Measurements from ENCODE around the gene CGB8.
"Not testable (repeated sequence)": the region's sequence is repeated elsewhere in the genome, so short reads cannot be mapped to it uniquely, and the experiment has no call there.

CGB8 gene

DNA sequence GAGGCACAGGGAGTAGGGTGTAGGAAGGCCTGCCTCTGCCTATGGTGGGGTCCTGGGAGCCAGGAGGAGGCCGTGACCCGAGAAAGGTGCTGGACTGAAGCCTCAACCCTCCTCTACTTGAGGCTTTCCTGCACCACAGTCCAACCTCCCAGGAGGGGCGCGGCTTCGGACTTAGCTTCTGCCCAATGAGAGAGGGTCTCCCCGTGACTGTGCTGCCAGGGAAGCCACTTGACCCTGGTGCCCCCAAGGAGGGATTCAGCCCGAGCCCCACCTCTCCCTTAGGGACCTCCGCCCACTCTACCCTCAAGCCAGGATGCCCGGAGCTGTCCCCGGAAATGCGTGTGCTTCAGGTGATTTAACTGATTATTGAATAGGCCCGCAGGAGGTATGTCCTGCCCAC lies at the start of gene CGB8:
TSS of gene CGB8 (minus strand) at position 101 of the 400 bp plus-strand sequence. CDS start 372 bp downstream, outside the sequence.
- not testable (repeated sequence) for DNase-seq (ENCODE audit: low spot score)

DNA sequence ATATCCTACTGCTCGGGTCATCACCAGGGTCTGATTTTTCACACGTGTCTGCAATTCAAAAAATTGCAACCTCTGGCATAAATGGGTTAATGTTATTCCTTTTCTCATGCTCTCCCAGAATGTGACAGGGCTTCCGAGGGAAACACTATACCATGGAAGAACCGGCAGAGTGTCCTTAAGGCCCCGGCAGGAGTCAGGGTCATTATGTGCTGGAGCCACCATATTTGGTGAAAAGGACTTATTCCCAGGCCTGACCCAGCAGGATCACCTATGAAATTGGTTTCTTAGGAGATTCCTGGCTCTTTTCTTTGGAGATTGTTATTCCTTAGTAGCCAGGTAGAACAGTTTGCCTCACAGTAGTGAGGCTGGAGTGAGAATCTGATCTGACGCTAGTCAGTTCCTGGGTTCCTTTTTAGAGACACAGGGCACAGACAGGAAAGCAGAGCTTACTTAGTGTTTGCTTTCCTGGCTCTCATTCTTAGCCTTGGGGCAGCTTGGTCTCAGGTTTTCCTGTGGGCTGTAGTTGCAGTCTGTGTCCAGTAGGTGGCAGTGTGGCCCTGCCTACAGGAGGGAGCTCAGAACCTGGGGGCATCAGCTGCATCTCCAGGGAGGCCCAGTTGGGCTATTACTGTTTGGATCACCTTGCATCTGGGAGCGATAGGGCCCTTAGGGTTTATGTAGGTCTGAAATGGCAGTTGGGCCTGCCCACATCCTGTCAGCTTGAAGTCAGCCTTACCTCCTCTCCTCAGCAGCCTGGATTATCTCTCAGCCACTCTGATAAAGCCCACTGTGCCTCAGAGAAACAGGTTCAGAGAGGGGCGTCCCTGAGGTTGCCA lies 48.8 kb upstream of the CGB8 start:
- DNase-seq (ENCODE audit: low spot score): peak; percentile 82

DNA sequence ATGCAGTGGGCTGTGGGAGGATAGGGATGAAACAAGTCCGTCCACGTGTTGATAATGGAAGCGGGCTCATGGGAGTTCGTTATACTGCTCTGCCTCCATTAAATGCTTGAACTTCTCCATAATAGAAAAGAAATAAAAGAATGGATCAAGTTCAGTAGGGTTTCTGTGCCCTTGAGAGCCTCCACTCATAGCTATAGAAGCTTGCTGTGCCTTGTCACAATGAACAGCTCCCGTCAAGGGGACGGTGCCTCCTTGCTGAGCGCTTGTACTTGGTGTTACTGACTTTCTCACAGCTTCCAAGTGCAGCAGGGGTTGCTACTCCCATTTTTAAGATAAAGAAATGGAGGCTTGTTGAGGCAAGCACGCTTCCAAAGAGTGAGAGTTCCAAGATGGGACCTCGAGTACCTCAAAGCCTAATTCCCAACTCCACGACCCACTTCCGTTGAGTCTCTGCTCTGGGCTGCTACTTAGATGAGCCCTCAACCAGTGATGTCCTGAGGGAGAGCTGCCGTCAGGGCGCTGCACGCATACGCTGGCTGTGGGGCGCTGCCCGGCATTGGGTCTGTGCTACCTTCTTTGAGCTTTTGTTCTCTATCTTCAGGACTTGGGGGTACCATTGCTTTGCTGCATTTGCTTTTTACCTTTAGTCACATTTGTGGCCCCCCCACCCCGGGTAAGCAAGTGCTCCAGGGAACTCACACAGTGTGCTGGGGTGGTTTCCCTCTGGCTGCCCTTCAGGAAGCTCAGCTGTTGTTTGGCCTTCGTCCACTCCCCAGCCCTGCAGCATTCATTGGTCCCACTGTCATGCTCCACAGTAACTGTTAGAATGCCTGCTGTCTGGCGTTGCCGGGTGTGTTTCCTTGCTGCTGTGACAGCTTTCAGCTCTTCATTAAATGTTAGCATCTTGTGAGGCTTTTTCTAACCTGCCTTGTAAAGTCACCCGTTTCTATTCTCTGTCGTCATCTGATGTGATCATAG lies 45.9 kb upstream of the CGB8 start:
- no peak for DNase-seq (ENCODE audit: low spot score)

DNA sequence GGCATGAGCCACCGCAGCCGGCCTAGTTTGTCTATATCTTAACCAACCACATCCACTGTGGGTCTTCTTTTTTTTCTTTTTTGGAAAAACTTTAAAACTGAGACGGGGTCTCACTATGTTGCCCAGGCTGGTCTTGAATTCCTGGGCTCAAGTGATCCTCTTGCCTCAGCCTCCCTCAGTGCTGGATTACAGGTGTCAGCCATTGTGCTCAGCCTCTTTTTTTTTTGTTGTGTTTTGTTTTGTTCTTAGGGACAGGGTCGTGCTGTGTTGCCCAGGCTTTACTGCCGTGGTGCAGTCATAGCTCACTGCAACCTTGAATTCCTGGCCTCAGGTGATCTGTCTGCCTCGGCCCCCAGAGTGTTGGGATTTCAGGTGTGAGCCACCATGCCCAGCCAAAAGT lies 43.8 kb upstream of the CGB8 start:
- DNase-seq (ENCODE audit: low spot score): no peak

DNA sequence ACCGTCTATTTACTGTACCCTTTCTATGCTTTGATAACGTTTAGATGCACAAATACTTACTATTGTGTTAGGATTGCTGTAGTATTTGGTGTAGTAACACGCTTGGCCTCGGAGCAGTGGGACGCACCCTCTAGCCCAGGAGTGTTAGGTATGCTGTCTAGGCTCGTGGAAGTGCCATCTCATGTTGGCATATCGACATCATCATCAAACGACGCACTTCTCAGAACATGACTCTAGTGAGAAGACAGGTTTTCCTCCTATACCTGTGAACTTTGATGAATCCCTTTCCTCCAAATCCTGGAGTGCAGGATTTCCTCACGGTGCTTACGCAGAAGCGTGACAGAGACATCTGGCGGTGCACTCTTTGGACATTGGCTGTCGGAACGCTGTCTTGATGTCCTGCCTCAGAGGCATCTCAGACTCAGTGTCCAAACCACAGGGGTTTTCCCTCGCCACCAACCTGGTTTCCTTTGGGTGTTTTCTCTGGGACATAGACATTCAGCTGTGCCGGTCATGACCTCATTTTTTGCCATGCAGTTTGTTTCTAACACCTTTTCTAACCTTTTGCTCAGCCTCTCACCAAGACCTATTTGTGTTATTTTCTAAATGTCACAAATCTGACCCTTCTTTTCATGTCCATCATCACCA lies 42.6 kb upstream of the CGB8 start:
- DNase-seq (ENCODE audit: low spot score): no peak

DNA sequence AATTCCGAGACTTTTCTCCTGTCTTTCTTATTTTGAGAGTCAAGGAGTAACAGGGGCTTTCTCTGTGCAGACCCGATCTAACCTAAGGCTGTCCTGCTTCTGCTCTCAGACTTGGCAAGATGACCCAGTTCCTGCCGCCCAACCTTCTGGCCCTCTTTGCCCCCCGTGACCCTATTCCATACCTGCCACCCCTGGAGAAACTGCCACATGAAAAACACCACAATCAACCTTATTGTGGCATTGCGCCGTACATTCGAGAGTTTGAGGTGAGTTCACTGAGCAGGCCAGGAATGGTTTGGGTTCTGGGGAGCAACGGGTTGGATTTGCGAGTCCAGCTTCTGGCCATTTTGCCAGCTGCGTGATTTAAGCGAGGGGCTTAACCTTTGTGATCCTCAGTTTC lies 37.4 kb upstream of the CGB8 start:
- DNase-seq (ENCODE audit: low spot score): no peak

DNA sequence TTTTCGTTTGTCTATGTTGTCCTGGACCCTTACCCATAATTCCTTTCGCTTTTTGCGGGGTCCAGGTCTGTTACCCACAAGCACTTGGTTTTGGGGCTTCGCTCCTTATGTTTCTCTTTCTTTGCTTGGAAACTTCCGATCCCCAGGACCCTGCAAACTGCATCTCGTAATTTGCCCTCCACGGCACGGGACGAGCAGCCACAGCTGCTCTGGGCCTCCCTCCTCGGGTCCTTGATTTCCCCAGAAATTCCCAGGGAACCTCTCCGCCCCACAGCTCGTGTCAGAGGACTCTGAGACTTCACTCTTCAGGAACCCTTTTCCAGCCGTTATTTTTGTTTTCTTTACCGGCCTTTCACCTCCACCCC lies 36.9 kb upstream of the CGB8 start:
- no peak for DNase-seq (ENCODE audit: low spot score)

DNA sequence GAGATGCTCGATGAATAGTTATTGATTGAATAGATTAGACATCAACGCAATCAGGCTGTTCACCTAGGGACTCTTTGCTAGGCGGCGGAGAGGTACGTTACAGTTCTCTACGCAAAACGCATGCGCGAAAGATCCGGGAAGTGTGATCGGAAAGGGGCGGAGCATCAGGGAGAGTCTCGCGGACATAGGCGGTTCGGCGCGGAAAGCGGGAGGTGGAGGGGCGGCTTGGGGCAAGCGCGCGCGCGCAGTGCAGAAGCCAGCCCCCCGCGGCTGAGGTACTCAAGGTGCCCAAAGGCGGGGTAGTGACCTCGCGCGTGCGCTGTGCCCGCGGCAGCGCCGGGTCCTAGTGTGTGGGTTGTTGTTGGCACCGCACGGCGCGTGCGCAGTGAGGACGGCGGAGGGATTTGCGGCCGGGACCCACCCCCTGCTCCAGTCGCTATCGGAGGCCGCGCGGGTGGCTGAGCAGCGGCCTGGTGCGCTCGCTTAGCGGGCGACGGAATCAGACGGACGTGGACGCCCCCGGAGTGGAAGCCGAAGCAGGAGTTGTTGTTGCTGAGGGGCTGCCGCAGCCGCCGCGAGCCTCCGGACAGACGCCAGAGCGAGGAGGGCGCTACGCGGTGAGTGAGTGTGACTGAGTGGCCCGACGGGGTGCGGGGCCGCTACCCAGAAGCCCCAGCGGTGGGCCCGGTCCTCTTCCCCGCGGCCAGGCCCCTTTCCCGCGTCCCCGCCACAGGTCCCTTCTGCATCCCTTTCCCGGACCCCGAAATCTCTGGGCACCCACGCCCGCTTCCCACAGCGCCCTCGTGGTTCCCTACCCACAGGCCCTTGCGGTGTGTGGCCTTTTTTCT lies 36.3 kb upstream of the CGB8 start, which contains the start of gene SNRNP70:
TSS of gene SNRNP70 (plus strand) at position 432 of the 848 bp plus-strand sequence. CDS start 964 bp downstream, outside the sequence.
- peak; percentile 100 for DNase-seq (ENCODE audit: low spot score)

DNA sequence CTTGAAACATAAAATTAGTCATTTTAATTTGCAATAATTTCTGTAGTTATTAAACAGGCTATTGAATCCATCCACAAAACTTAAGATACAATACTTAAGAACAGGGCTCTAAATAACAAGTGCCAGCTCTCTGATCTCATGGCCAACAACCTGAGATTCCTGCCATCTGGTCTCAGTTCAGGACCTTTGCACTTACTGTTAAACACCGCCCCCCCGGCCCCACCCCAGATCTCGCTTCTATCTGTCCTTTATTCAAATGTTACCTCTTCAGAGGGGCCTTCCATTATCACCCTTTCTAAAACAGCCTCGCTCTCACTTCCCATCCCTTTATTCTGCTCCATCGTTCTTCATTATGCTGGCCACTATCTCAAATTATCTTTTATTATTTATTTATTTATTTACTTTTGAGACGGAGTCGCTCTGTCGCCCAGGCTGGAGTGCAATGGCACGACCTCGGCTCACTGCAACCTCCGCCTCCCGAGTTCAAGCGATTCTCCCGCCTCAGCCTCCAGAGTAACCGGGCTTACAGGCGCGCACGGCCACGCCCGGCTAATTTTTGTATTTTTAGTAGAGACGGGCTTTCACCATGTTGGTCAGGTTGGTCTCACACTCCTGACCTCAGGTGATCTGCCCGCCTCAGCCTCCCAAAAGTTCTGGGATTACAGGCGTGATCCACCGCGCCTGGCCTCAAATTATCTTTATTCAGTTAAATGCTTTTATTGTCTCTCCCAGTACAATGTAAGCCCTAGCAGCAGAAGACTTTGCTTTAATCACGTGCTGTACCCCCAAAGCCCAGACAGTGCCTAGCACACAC lies 35.5 kb upstream of the CGB8 start:
- no peak for DNase-seq (ENCODE audit: low spot score)

DNA sequence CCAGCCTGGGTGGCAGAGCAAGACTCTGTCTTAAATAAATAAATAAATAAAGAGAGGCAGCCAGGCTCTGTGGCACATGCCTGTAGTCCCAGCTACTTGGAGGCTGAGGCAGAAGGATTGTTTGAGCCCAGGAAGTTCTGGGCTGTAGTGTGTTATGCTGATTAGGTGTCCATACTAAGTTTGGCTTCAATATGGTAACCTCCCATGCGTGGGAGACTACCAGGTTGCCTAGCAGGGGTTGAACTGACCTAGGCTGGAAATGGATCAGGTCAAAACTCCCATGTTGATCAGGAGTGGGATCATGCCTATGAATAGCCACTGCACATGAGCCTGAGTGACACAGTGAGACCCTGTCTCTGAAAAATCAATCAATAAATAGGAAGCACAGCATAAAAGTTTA lies 32.4 kb upstream of the CGB8 start:
- no peak for DNase-seq (ENCODE audit: low spot score)

DNA sequence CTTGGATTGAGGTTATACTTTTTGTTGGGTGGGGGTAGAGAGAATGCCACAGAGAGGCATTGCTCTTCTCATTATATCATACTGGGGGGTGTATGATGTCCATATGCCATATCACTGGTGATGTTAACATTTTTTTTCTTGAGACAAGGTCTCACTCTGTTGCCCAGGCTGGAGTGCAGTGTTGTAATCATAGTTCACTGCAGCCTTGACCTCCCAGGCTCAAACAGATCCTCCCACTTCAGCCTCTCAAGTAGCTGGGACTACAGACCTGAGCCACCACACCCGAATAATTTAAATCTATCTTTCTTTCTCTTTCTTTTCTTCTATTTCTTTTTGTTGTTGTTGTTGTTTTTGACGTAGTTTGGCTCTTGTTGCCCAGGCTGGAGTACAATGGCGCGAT lies 31.5 kb upstream of the CGB8 start:
- DNase-seq (ENCODE audit: low spot score): no peak

DNA sequence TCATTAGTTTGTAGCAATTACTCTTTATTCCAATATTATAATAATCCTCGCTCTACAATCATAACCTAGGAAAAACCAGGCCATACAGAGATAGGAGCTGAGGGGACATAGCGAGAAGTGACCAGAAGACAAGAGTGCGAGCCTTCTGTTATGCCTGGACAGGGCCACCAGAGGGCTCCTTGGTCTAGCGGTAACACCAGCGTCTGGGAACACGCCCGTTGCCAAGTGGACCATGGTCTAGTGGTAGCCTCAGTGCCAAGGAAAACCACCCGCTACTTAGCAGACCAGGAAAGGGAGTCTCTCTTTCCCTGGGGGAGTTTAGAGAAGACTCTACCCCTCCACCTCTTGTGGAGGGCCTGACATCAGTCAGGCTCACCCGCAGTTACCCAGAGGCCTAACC lies 26.0 kb upstream of the CGB8 start:
- not testable (repeated sequence) for DNase-seq (ENCODE audit: low spot score)

DNA sequence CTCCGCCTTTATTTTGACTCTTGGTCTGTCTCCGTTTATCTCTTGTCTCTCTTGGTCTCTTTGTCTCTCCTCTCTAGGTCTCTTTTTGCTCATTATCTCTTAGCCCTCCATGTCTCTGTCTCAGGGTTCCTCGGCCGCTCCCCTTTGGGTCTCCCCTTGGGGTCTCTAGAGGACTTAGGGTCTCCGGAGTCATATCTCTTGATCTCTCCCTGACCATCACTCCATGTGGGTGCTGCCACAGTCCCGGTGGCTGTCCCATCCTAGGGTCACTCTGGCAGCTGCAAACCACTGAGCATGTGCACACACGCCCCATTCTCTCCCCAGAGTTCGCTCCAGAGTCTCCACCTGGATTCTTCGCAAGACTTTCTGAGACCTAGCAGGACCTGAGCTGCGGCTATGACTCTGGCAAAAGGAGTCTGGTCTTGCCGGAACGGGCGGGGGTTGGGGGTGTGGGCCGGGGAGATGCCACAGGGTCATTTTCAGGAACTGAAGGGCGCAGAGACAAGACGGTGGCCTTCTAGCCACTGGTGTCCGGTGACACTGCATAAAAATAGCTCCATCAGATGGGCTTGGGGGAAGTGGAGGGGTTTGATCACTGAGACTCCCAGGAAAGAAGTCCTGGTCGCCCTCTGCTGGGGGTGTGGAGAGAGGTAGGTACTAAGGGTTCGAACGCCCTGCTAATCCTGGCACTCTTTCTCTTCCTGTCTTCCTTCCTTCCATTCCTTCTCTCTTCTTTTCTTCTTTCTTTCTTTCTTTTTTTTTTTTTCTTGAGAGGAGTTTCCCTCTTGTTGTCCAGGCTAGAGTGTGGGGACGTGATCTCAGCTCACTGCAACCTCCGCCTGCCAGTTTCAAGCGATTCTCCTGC lies 24.8 kb upstream of the CGB8 start:
- no peak for DNase-seq (ENCODE audit: low spot score)

DNA sequence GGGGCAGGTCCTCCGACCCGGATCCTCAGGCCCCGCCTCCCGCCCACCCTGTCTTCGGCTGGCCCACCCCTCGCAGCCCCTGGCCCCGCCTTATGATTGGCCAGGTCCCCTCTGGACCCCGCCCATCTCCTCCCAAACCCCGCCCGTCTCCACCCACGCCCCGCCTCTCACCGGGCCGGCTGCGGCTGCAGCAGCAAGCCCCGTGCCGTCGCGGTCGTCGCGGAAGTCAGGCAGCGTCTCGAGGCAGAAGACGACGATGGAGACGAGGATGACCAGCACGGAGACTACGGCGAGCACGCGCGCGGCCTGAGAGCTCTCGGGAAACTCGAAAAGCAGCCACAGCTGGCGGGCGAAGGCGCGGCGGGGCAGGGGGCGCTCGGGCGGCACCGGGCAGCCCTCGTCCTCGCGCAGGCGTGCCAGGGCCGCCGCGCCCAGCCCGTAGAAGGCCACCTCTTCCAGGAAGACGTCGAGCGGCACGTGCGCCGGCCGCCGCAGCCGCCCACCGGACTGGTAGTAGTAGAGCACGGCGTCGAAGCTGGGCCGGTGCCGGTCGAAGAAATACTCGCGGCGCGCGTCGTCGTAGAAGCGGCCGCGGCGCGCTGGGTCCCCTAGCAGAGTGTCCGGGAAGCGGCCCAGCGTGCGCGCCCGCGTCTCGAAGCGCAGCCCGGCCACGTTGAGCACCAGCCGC lies 23.1 kb upstream of the CGB8 start:
- DNase-seq (ENCODE audit: low spot score): no peak

DNA sequence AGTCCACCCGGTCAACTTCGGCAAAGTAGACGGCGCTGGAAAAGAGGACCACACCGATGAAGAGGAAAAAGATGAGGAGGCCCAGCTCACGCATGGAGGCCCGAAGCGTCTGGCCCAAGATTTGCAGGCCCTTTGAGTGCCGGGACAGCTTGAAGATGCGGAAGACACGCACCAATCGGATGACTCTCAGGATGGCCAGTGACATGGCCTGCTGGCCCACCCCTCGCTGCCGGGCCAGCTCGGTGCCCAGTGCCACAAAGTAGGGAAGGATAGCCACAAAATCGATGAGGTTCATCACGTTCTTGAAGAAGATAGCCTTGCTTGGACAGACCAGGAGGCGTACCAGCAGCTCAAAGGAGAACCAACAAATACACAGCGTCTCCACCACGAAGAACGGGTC lies 21.5 kb upstream of the CGB8 start:
- DNase-seq (ENCODE audit: low spot score): no peak

DNA sequence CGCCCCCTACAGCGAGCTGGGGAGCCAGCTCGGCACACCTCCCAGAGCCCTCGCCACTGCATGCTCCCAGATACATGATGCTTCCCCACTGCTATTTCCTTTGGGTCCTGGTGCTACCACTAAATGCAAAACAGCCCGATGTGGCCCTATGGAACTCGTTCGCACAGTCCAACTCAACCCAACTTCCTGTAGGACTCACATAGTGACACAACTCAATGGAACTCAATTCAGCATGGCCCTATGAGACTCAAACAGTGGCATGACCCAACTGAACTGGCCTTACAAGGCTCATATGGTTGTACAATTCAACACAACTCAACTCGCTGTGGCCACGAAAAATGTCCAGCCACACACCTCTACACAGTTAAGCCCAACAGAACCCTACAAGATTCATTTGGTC lies 20.1 kb upstream of the CGB8 start:
- DNase-seq (ENCODE audit: low spot score): no peak

DNA sequence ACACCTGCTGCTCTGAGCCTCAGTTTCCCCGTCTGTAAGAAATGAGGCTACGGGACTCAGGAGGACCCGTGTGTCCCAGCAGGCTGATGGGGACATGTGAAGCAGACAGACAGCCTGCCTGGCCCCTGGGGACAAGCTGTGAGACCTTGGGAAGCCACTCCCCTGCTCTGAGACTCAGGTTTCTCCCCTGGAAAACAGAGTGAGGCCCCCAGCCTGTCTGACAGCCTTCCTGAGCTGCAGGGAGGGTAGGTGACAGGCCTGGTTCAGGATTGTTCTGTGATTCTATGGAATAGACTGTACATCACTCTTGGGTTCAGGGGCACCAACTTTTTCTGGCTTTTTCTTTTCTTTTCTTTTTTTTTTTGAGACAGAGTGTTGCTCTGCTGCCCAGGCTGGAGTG lies 18.6 kb upstream of the CGB8 start:
- DNase-seq (ENCODE audit: low spot score): no peak

DNA sequence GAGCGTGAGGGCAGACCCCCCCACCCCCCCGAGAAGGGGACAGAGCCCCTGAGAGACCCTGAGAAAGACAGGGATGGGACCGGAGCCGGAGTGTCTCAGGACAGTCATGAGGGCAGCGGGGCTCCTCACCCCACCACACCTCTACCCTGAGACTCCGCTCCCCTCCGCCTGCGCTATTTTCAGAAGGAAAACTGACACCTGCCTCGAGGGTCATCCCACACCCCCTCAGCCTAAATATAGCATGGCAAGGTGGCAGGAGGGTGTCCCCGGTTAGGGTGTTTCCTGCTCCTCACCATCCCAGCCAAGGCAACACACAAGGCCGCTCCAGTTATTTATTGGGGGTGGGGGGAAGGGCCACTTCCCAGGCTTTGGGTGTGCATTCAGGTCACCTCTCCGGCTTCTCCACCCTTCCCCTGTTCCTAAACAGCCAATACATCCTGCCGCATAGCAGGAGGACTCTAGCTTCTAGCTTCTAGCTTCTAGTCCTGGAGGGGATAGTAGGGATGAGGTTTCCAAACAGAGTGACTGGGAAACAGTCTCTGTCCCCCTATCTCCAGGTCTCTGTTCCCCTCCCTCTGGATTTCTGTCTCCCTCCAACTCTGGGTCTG lies 17.1 kb upstream of the CGB8 start:
- no peak for DNase-seq (ENCODE audit: low spot score)
